Upper lobe of right lung (tissue), 1 donor: Measurements from ENCODE around the gene AIG1. TPM values are rescaled to one million over a fixed set of nuclear protein-coding genes. Genes with fewer than 3 reads are reported as not detected.

Experiments
- ATAC-seq: fragments of 200-7000 bp; cut with Tn5 transposase; one replicate; pipeline ENCODE4 v1.9.1; 2020; ENCODE audit warnings: mild to moderate bottlenecking, moderate library complexity
- DNase-seq: peaks from one replicate; pipeline ENCODE4 v3.0.0-alpha.2; 2020
- H3K27ac ChIP-seq: fragments of 200-600 bp; one replicate; pipeline ENCODE4 v1.8.0; 2022
- H3K27me3 ChIP-seq: fragments of 200-600 bp; one replicate; pipeline ENCODE4 v1.8.0; 2022; ENCODE audit warnings: mild to moderate bottlenecking
- H3K36me3 ChIP-seq: fragments of 200-600 bp; one replicate; pipeline ENCODE4 v1.8.0; 2022
- H3K4me1 ChIP-seq: fragments of 200-600 bp; one replicate; pipeline ENCODE4 v1.8.0; 2022
- H3K4me3 ChIP-seq: fragments of 200-600 bp; one replicate; pipeline ENCODE4 v1.8.0; 2022; ENCODE audit warnings: mild to moderate bottlenecking
- H3K9me3 ChIP-seq: fragments of 200-600 bp; one replicate; pipeline ENCODE4 v1.8.0; 2022
- intact Hi-C: fragments of 100-400 bp; cut with DNase I; formaldehyde crosslinking; loops from one replicate; pipeline ENCODE4 v1.11.0; 2022
- total RNA-seq: library from RNA; stranded (reverse); fragmentation: NEBNext Ultra II Directional; extraction: Animal tissue kit (Norgen Biotek cat#: 25700); gene quantifications from one replicate; pipeline ENCODE4 v1.2.1, GENCODE V29; 2021
- TF ChIP-seq, protein P1 (sequence below): fragments of 200-600 bp; IDR thresholded peaks from one replicate; pipeline ENCODE4 v1.8.0; 2022; ENCODE audit warnings: antibody characterized with exemption
- donor health status: DM: no; HTN: yes; CAD: no; lungs with severe emphysema.

The AIG1 gene
- total RNA-seq, 1 donor from 2014 or later: 26.8 TPM

DNA sequence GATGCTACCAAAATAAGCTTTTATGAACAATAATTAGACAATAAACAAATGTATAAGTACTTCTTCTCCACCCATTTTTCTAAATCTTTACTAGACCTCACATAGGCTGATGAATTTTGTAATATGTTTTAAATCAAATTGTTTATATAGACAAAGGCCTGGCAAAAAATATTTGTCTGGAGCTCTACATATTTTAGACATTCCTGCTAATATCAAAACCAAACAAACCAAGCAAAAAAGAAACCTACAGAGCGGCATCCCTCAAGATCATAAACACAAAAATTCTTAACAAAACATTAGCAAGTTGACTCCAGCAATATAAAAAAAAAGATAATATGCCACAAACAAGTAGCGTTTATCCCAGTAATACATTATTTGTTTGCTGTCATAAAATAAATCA lies 302.6 kb downstream of the AIG1 start:
- Histone ChIP-seq H3K4me1 (no peaks in the 10 kb centered on the region), H3K4me3 (no peak overlapping the region), H3K9me3 (no peaks in the 10 kb centered on the region), H3K27me3 (no peaks in the 10 kb centered on the region), H3K27ac (no peak overlapping the region), H3K36me3 (no peaks in the 10 kb centered on the region)
- no peak for DNase-seq
- intact Hi-C loops: no loop called here
- ATAC-seq: no peak
- TF ChIP-seq, protein P1, sequence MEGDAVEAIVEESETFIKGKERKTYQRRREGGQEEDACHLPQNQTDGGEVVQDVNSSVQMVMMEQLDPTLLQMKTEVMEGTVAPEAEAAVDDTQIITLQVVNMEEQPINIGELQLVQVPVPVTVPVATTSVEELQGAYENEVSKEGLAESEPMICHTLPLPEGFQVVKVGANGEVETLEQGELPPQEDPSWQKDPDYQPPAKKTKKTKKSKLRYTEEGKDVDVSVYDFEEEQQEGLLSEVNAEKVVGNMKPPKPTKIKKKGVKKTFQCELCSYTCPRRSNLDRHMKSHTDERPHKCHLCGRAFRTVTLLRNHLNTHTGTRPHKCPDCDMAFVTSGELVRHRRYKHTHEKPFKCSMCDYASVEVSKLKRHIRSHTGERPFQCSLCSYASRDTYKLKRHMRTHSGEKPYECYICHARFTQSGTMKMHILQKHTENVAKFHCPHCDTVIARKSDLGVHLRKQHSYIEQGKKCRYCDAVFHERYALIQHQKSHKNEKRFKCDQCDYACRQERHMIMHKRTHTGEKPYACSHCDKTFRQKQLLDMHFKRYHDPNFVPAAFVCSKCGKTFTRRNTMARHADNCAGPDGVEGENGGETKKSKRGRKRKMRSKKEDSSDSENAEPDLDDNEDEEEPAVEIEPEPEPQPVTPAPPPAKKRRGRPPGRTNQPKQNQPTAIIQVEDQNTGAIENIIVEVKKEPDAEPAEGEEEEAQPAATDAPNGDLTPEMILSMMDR: no peak

DNA sequence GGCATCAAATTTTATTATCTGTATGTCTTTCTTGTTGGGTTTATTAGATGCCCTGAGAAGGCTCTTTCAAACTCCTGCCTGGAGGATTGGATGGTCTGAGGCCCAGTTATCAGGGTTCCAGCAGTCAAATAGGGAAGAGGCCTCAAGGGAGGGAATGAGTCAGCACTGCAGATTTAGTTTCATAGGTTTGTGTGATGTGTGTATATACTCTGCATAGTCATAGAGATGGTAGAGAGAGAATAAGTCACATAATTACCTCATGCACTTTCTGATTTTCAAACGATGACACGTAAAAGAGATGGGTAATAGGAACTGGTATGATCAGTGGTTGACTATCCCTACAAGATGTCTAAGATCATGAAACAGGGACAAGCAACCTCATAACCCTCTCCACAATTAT lies 307.7 kb downstream of the AIG1 start:
- no peaks in the 10 kb centered on the region for H3K4me1 ChIP-seq
- no peak overlapping the region for H3K27ac ChIP-seq
- no peak overlapping the region for H3K4me3 ChIP-seq
- H3K27me3 ChIP-seq: no peaks in the 10 kb centered on the region
- H3K36me3 ChIP-seq: no peaks in the 10 kb centered on the region
- DNase-seq (no peak), ATAC-seq (no peak)
- TF ChIP-seq, protein P1: no peak
- no peaks in the 10 kb centered on the region for H3K9me3 ChIP-seq
- intact Hi-C loops: no loop called here

DNA sequence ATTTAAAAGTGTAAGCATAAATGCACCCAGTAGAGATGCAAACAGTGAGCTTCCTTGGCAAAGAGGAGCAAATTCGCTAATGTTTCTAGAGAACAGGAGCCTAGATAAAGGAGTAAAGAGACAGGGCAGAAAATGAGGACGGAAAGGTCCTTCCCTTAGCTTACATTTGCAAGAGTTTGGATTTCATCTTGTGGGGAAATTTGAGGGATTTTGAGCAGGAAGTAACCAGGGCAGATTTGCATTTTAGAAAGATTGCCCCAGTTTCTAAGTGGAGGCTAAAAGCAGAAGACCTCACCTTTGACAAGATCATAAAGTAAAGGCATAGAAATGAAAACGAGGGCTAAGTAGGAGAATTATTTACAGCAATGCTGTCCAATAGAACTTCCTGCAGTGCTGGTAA lies 309.3 kb downstream of the AIG1 start:
- intact Hi-C loops: no loop called here
- Histone ChIP-seq H3K9me3 (no peaks in the 10 kb centered on the region), H3K4me3 (no peak overlapping the region), H3K4me1 (no peaks in the 10 kb centered on the region), H3K27ac (no peak overlapping the region), H3K36me3 (no peaks in the 10 kb centered on the region), H3K27me3 (no peaks in the 10 kb centered on the region)
- no peak for ATAC-seq
- TF ChIP-seq, protein P1: no peak
- no peak for DNase-seq

DNA sequence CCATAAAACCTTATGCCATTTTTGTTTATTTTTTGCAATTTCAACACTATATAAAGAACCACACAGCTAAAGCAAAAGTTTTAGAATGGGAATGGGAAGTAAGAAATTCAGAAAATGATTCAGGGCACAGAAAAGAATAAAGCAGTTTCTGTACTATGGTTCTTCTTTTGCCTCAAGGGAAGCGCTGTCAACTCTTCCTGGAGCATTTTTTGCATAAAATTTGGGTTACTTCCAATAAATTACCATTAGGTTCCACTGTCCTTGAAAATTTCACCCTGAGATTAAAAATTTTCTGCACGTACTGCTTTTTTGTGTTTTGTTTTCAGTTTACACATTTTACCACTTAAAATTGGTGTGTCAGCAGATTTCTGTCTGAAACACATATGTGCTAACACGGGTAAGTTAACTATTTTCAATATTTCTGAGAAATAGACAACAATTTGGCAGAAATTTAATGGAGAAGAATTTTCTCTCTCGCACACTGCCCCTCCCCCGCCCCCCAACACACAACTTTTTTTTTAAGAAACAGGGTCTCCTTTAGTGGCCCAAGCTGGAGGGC lies 310.2 kb downstream of the AIG1 start:
- no peaks in the 10 kb centered on the region for H3K9me3 ChIP-seq
- intact Hi-C loops: no loop called here
- no peaks in the 10 kb centered on the region for H3K4me1 ChIP-seq
- no peaks in the 10 kb centered on the region for H3K36me3 ChIP-seq
- no peak overlapping the region for H3K27ac ChIP-seq
- no peaks in the 10 kb centered on the region for H3K27me3 ChIP-seq
- H3K4me3 ChIP-seq: no peak overlapping the region
- ATAC-seq (no peak), DNase-seq (no peak)
- TF ChIP-seq, protein P1: no peak

DNA sequence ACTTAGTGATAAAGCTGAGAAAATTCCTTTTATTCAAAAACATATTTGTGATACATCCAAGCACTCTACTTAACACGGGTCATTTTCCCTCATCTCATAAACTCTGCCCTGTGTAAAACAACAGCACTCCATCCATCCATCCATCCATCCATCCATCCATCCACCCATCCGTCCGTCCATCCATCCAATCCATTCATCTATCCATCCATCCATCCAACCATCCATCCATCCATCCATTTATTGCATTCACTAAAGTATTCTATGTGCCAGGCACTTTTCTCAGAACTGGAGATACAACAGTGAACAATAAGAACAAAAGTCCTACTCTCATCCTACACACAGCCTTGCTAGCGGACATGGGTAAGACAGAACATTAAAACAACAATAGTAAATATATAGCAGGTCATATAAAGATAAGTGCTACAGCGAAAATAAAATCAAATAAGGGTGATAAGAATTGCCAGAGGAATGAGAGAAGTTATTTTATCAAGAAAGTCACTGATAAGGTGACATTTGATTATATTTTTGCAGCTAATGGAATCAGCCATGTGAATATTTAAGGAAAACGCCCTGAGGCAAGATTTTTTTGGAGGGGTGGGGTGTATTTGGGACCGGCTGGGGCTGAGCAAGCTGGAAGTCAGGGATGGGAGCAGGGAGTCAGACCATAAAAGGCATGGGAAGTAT lies 311.7 kb downstream of the AIG1 start:
- H3K4me1 ChIP-seq: no peaks in the 10 kb centered on the region
- no peak overlapping the region for H3K27ac ChIP-seq
- H3K36me3 ChIP-seq: no peaks in the 10 kb centered on the region
- H3K27me3 ChIP-seq: no peaks in the 10 kb centered on the region
- intact Hi-C loops: no loop called here
- H3K9me3 ChIP-seq: no peaks in the 10 kb centered on the region
- no peak overlapping the region for H3K4me3 ChIP-seq
- TF ChIP-seq, protein P1: no peak
- DNase-seq: no peak
- no peak for ATAC-seq
